NCI-H82 treated with DMSO at 0.1 percent for 48 hours (cell line): ENCODE results near the gene EEPD1.

Experiments used
- DNase-seq: peaks from one replicate; lab custom pipeline; 2025; ENCODE audit not compliant: unreplicated experiment; lab: John Stamatoyannopoulos, UW

Gene EEPD1

DNA sequence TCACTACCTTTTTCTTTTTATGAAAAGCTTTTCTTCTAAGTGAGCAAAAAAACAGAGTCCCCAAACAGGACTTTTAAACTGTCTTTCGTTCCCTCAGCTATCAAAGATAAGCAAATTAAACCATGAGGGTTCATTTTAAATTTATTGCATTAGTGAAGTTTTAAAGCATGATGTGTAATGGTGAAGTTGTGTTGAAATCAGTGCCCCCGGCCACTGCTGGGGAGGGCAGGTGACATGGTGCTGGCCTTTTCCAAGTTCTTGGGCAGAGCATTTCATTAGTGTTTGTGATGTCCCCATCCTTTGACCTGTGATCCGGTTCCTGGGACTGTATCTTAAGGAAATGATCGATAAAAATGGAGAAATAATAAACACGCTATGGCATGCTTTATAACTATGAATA, 96.0 kb downstream of the EEPD1 start:
- no peak for DNase-seq

DNA sequence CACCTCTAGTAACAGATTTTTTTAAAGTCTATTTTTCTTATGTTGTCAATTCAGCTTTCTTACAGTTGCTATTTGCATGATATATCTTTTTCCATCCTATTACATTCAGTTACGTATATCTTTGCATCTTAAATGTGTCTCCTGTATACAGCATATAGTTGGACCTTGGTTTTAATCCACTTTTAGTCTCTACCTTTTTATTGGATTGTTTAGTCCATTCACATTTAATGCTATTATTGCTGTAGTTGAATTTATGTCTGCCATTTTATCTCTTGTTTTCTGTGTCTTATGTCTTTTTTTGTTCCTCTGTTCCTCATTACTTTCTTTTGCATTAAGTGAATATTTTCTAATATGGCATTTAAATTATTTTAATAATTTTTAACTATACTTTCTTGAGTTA, 100.6 kb downstream of the EEPD1 start:
- DNase-seq, result no peak

DNA sequence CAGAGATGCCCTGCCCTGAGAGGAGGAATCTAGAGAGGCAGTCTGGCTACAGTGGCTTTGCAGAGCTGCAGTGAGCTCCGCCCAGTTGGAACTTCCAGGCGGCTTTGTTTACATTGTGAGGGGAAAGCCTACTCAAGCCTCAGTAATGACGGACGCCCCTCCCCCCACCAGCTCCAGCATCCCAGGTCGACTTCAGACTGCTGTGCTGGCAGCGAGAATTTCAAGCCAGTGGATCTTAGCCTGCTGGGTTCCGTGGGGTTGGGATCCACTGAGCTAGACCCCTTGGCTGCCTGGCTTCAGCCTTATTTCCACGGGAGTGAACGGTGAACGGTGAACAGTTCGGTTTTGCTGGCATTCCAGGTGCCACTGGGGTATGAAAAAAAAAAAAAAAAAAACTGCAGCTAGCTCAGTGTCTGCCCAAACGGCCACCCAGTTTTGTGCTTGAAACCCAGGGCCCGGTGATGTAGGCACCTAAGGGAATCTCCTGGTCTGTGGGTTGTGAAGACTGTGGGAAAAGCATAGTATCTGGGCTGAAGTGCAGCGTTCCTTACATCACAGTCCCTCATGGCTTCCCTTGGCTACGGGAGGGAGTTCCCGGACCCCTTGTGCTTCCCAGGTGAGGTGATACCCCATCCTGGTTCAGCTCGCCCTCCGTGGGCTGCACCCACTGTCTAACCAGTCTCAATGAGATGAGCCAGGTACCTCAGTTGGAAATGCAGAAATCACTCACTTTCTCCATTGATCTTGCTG, 105.6 kb downstream of the EEPD1 start:
- DNase-seq, result peak; percentile 82

GRCh38 chr7:36260481-36260880, 107.4 kb downstream of the EEPD1 start:
- DNase-seq, result no peak

DNA sequence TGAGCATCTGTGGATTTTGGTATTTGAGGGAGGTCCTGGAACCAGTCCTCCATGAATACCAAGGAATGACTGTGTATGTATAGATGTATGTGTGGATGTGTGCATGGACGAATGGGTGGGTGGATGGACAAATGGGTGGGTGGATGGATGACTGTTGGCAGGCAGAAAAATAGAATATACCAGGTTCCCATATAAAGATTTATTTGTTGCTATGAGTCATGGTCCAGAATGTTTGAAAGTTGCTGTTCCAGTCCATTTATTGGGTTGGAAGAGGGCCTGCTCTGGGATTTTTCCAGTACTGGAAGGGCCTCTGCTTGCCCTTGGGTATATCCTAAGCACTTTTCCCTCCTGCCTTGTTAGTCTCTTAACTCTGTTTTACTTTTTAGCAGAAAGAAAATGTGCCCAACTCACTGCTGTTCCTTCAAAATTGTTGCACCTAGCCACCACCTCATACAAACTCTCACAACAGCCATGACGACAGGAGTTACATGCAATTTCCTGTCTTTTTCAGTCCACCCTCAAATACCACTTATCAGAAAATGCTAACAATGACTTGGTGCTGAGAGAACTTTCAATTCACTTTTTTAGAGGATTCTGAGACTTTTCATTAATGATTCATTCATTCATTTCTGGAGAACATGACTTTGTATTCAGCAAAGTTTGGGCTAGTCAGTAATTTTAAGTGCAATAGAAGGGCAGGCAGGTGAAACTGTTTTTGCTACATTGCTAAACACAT, 108.1 kb downstream of the EEPD1 start:
- DNase-seq, result no peak

DNA sequence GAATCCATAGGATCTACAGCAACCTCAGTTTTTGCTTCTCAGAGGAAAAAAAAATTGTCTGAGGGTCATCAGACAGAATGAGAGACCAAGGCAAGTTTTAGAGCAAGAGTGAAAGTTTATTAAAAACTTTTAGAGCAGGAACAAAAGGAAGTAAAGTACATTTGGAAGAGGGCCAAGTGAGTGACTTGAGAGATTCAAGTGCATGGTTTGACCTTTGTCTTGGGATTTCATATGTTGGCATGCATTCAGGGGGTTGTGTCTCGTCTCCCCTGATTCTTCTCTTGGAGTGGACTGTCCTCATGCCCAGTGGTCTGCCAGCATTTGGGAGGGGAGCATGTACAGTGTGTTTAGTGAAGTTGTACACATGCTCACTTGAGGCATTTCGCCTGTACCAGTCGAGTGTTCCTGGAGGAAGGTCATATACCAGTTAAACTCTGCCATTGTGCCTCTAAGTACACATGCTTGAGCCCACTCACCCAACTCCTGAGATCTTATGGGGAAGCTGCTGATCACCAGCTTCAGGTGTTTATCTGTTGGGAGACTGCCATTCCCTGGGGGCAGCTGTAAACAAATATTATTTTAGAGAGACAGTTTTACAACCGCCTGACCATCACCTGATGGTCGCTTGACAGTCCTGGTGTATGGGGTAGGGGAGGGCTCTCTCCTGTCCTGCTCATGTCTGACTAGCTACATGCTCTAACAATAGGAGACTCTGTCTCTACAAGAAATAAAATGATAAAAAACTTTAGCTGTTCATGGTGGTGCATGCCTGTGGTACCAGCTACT, 109.4 kb downstream of the EEPD1 start:
- DNase-seq, result no peak

GRCh38 chr7:36263095-36263484, 110.0 kb downstream of the EEPD1 start:
- no peak for DNase-seq

DNA sequence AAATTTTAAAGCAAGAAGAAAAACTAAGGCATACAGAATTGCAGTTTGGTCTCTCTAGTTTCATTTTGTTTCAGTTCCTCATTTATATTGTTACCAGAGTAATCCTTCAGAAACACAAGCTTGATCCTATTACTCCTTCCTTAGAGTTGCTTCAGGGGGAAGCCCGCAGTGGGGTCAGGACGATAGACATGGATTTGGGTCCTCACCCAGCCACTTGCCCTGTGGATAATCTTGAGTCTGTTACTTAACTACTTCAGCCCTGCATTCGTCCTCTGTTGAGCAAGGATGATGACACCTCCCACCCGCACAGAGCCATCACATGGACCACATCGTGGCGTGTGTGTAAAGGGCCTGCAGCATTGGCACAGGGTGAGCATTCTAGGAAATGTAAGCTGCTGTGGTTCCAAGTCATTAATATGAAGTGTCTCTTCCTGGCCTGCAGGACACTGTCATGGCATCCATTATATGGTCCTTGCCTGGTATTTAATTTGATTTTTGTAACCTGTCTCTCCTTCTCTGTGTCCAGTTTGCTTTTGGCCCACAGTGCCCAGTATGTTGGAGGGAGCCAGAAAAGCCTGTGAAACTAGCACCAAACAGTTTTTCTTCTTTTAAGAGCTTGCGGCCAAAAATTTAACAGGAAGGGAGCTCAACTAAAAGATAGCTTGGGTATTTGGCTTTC, 111.2 kb downstream of the EEPD1 start:
- peak; percentile 47 for DNase-seq

- DNase-seq, result no peak
These were observed 112.0 kb downstream of the EEPD1 start for GRCh38 chr7:36264913-36265516.

- DNase-seq, result no peak
These were observed 112.6 kb downstream of the EEPD1 start for GRCh38 chr7:36265680-36266079.

- no peak for DNase-seq
These were observed 113.1 kb downstream of the EEPD1 start for GRCh38 chr7:36266190-36266589.

- no peak for DNase-seq
These were observed 113.6 kb downstream of the EEPD1 start for GRCh38 chr7:36266683-36267082.

DNA sequence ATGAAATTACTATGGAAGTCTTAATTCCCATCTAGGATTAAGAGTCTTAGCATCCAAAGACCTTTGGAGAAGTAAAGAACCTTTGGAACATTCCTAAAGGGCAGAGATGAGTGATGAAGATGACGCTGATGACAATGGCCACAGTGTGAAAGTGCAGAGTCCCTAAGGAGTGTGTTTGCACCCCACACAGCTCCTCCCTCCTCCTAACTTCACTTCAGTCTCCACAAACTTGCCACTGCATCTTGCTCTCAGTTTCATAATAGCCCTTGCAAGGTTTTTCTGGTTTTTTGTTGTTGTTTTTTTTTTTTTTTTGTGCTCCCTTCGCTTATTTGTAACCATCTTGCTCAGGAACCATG, 119.1 kb downstream of the EEPD1 start:
- no peak for DNase-seq

- no peak for DNase-seq
These were observed 119.7 kb downstream of the EEPD1 start for GRCh38 chr7:36272567-36273269.

- DNase-seq, result no peak
These were observed 120.8 kb downstream of the EEPD1 start for GRCh38 chr7:36273836-36274235.

DNA sequence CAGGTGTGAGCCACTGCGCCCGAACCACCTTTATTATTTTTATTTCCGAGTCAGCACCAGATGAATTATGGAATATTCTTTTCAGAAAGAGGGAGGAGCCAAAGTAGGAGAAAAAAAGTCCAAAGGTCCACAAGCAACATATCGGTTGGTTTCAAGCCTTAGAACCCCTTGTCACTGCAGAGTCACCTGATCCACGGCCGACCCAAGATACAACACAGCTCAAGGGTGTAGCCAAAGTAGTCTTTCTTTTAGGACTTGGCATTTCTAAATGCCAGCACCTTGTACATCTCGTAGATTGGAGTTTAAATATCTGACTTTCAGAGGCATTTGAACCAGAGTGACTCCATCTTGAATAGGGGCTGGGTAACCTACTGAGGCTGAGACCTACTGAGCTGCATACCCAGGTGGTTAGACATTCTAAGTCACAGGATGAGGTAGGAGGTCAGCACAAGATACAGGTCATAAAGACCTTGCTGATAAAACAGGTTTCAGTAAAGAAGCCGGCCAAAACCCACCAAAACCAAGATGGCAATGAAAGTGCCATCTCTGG, 122.8 kb downstream of the EEPD1 start:
- no peak for DNase-seq

GRCh38 chr7:36276428-36277248, 123.6 kb downstream of the EEPD1 start:
- DNase-seq, result no peak

DNA sequence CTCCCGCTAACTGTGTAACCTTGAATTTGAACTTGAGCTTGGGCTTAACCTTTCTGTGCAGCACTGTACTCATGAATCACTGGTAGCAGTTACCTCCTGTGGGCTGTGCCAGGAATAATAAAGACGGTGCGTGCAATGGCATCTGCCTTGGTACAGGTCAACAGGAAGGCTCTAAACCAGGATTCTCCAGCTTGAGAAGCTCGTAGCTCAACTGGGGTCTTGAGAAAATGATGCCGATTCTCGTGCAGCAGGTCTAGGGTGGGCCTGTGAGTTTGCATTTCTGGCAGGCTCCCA, 124.1 kb downstream of the EEPD1 start:
- DNase-seq, result no peak

DNA sequence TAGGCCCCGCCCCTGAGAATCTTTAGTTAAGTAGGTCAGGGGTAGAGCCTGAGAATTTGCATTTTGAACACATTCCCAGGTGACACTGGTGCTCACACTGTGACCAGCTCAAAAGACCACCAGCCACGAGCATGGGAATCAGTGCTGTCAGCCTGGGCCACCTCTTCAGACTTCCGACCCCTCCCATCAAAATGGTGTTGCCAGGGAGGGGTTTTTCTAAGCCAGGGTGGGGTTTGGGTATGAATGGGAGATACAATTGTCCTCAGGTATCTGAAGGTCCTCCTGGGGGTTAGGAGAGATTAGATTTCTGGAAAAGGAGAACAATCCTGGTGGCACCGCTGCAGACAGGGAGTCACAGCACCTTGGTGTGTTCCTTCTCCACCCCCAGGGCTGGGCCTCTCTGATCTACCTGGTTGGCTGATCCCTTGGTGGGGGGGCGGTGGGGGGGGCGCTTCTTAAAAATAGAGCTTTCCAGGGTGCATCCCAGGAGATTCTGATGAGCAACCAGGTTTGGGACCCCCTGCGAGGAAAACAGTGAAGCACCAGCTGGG, 125.1 kb downstream of the EEPD1 start:
- DNase-seq, result no peak
